ENCODE measurements around the gene PRRT1B. TPM values are rescaled to one million over a fixed set of nuclear protein-coding genes. Genes with fewer than 3 reads are reported as not detected.

The PRRT1B gene
- total RNA-seq, 2 experiments from 2014 or later: not detected

DNA sequence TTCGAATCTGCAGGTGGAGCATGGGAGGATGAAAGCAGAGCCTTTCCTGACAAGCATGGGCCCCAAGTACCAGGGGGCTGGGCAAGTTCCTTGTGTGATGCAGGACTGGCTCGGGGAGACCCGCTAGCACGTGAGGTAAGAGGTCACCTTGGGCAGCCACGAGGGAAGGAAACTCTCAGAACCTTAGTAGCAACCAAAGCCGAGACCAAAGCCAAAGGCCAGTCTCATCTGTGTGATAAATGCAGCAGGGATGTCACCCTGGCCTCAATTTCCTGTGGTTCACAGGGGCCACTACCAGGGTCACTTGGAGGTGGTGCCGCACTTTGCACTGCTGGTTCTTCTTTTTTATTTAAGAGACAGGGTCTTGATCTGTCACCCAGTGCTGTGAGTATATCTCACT lies 39.5 kb downstream of the PRRT1B start:
- peaks cover 69% of the 10 kb centered on the region for H3K36me3 ChIP-seq (ENCODE audit: insufficient read depth, low read length)
- H3K4me3 ChIP-seq (ENCODE audit: low read length): no peak overlapping the region
- Mint-ChIP-seq H3K9me3 (no peaks in the 10 kb centered on the region), H3K4me3 (peak overlapping the region; percentile 75), H3K36me3 (ENCODE audit: low read depth) (peaks cover 58% of the 10 kb centered on the region), H3K4me1 (ENCODE audit: low read depth) (peaks cover 33% of the 10 kb centered on the region), H3K27me3 (no peaks in the 10 kb centered on the region), H3K27ac (peak overlapping the region; percentile 96)
- intact Hi-C loops (cut with DNase I, micrococcal nuclease): no loop called here
- DNase-seq (peak in 1 of 14 experiments; percentile 31), ATAC-seq (ENCODE audit: poor library complexity) (no peak)
- no peaks in the 10 kb centered on the region for H3K9me3 ChIP-seq (ENCODE audit: control insufficient read depth in 1 of 2, insufficient read depth in 1 of 2, low read length in 2 of 2)
- ChIA-PET POLR2A (interaction anchor here (0.7 to 1.6 kb wide), 12 partner anchors 39 to 770 kb away, joined by 3 to 12 read pairs (median 5); partner anchors contain the start of genes SETX and UCK1), CTCF (interaction anchor here (0.6 to 1.0 kb wide), 2 partner anchors 13 to 156 kb away, joined by 3 to 4 read pairs; no protein-coding TSS in a partner anchor)
- H3K27me3 ChIP-seq (ENCODE audit: control insufficient read depth in 1 of 2, insufficient read depth in 2 of 2, low read length in 2 of 2): no peaks in the 10 kb centered on the region
- peaks cover 39% of the 10 kb centered on the region for H3K4me1 ChIP-seq (ENCODE audit: insufficient read depth, low read length)
- peak overlapping the region; percentile 42 to 61 for H3K27ac ChIP-seq (ENCODE audit: low read depth in 1 of 2, low read length in 2 of 2)
- TF ChIP-seq, protein P1, sequence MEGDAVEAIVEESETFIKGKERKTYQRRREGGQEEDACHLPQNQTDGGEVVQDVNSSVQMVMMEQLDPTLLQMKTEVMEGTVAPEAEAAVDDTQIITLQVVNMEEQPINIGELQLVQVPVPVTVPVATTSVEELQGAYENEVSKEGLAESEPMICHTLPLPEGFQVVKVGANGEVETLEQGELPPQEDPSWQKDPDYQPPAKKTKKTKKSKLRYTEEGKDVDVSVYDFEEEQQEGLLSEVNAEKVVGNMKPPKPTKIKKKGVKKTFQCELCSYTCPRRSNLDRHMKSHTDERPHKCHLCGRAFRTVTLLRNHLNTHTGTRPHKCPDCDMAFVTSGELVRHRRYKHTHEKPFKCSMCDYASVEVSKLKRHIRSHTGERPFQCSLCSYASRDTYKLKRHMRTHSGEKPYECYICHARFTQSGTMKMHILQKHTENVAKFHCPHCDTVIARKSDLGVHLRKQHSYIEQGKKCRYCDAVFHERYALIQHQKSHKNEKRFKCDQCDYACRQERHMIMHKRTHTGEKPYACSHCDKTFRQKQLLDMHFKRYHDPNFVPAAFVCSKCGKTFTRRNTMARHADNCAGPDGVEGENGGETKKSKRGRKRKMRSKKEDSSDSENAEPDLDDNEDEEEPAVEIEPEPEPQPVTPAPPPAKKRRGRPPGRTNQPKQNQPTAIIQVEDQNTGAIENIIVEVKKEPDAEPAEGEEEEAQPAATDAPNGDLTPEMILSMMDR (IDR thresholded peaks at IDR 0.05): no peak

DNA sequence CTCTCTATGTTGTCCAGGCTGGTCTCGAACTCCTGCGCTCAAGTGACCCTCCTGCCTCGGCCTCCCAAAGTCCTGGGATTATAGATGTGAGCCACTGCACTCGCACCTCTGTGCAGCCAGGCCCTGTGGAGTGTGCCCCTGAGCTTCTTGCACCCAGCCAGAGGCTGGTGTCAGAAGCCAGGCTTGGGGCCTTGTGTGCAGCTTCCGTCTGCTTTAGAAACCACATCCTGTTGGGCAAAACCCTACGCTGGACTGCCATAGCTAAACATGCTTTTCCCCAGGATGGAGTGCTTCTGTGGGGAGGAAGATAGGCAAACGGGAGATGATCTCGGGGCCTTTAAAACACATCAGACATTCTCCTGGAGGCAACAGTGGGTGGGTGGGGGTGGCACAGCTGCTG lies 40.1 kb downstream of the PRRT1B start:
- Histone ChIP-seq H3K27me3 (ENCODE audit: control insufficient read depth in 1 of 2, insufficient read depth in 2 of 2, low read length in 2 of 2) (no peaks in the 10 kb centered on the region), H3K4me3 (ENCODE audit: low read length) (no peak overlapping the region), H3K4me1 (ENCODE audit: insufficient read depth, low read length) (peaks cover 41% of the 10 kb centered on the region), H3K27ac (ENCODE audit: low read depth in 1 of 2, low read length in 2 of 2) (peak overlapping the region; percentile 57 to 61), H3K36me3 (ENCODE audit: insufficient read depth, low read length) (peaks cover 69% of the 10 kb centered on the region), H3K9me3 (ENCODE audit: control insufficient read depth in 1 of 2, insufficient read depth in 1 of 2, low read length in 2 of 2) (no peaks in the 10 kb centered on the region)
- peaks cover 60% of the 10 kb centered on the region for H3K36me3 Mint-ChIP-seq (ENCODE audit: low read depth)
- ChIA-PET POLR2A (interaction anchor here (0.7 to 1.6 kb wide), 14 partner anchors 26 to 770 kb away, joined by 3 to 12 read pairs (median 5); partner anchors contain the start of genes RAPGEF1, SETX and UCK1), CTCF (interaction anchor here (0.6 to 1.0 kb wide), 2 partner anchors 14 to 155 kb away, joined by 3 to 4 read pairs; no protein-coding TSS in a partner anchor)
- peak; percentile 92 for ATAC-seq (ENCODE audit: poor library complexity)
- peak overlapping the region; percentile 96 for H3K27ac Mint-ChIP-seq
- TF ChIP-seq, protein P1 (IDR thresholded peaks at IDR 0.05): no peak
- peak overlapping the region; percentile 75 for H3K4me3 Mint-ChIP-seq
- peaks cover 37% of the 10 kb centered on the region for H3K4me1 Mint-ChIP-seq (ENCODE audit: low read depth)
- no peaks in the 10 kb centered on the region for H3K27me3 Mint-ChIP-seq
- intact Hi-C loops (cut with DNase I, micrococcal nuclease): no loop called here
- peak in 12 of 14 experiments; percentile 18 to 84 (median 44) for DNase-seq
- H3K9me3 Mint-ChIP-seq: no peaks in the 10 kb centered on the region

DNA sequence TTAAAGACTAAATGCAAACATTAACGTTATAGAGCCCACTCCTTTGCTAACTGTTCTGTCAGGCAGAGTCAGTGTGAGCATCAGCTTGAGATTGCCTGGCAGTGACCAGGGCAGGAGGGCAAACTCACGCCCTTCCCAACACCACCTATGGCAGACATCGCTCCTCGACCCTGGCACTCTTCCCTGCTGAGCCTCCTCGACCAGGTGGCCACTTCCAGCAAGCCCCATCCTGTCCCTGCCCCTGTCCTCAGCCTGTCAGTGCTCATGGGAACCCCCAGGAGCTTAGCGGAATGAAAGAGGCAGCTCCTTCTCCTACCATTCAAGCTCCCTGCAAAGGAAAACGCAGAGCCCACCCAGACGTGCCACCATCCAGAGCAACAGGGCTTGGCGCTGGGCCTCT lies 42.0 kb downstream of the PRRT1B start:
- ChIA-PET CTCF (no interaction called here), POLR2A (interaction anchor here (1.5 kb wide), 1 partner anchor 157 kb away, joined by 3 read pairs; no protein-coding TSS in a partner anchor)
- no peak for DNase-seq
- H3K4me1 Mint-ChIP-seq (ENCODE audit: low read depth): peaks cover 52% of the 10 kb centered on the region
- Histone ChIP-seq H3K27ac (ENCODE audit: low read depth in 1 of 2, low read length in 2 of 2) (no peak overlapping the region), H3K4me3 (ENCODE audit: low read length) (no peak overlapping the region), H3K36me3 (ENCODE audit: insufficient read depth, low read length) (peaks cover 65% of the 10 kb centered on the region), H3K27me3 (ENCODE audit: control insufficient read depth in 1 of 2, insufficient read depth in 2 of 2, low read length in 2 of 2) (no peaks in the 10 kb centered on the region), H3K4me1 (ENCODE audit: insufficient read depth, low read length) (peaks cover 58% of the 10 kb centered on the region), H3K9me3 (ENCODE audit: control insufficient read depth in 1 of 2, insufficient read depth in 1 of 2, low read length in 2 of 2) (no peaks in the 10 kb centered on the region)
- TF ChIP-seq, protein P1 (IDR thresholded peaks at IDR 0.05): no peak
- no peak for ATAC-seq (ENCODE audit: poor library complexity)
- H3K4me3 Mint-ChIP-seq: peak overlapping the region; percentile 18
- no peaks in the 10 kb centered on the region for H3K27me3 Mint-ChIP-seq
- no peaks in the 10 kb centered on the region for H3K9me3 Mint-ChIP-seq
- intact Hi-C loops (cut with DNase I, micrococcal nuclease): no loop called here
- H3K27ac Mint-ChIP-seq: peak overlapping the region; percentile 83
- H3K36me3 Mint-ChIP-seq (ENCODE audit: low read depth): peaks cover 59% of the 10 kb centered on the region

All from CD4-positive, alpha-beta T cell (primary cell).